OCI-LY1 (cell line): ENCODE results near the gene HSPD1.

Experiments used
- H2AFZ ChIP-seq: fragments of 200-600 bp; sonication (generic), shearing (Covaris generic); 2 replicates; pipeline ENCODE4 v1.6.0; 2014; ENCODE audit warnings: antibody characterized with exemption, mild to moderate bottlenecking, low read length
- H3F3A ChIP-seq: fragments of 200-600 bp; sonication (generic), shearing (Covaris generic); 2 replicates; pipeline ENCODE4 v1.6.0; 2014; ENCODE audit warnings: mild to moderate bottlenecking, antibody characterized with exemption, low read length, moderate library complexity; ENCODE audit not compliant: insufficient read depth
- H3K27ac ChIP-seq: fragments of 200-600 bp; sonication (generic); 2 replicates; pipeline ENCODE4 v1.5.1; 2014; ENCODE audit warnings: low read length, mixed run types, mild to moderate bottlenecking, low read depth; ENCODE audit not compliant: poor library complexity, severe bottlenecking
- H3K27me3 ChIP-seq: fragments of 200-600 bp; sonication (generic); 2 replicates; pipeline ENCODE4 v1.6.0; 2014; ENCODE audit warnings: antibody characterized with exemption, mild to moderate bottlenecking, low read length, moderate library complexity; ENCODE audit not compliant: insufficient read depth
- H3K36me3 ChIP-seq: fragments of 200-600 bp; sonication (generic); 2 replicates; pipeline ENCODE4 v1.6.1; 2014; ENCODE audit warnings: mild to moderate bottlenecking, antibody characterized with exemption, low read length, moderate library complexity, mixed read lengths; ENCODE audit not compliant: insufficient read depth
- H3K4me1 ChIP-seq: fragments of 200-600 bp; sonication (generic); 2 replicates; pipeline ENCODE4 v1.5.1; 2014; ENCODE audit warnings: mild to moderate bottlenecking, low read length, moderate library complexity; ENCODE audit not compliant: insufficient read depth, severe bottlenecking
- H3K4me2 ChIP-seq: fragments of 200-600 bp; sonication (generic), shearing (Covaris generic); 2 replicates; pipeline ENCODE4 v1.6.1; 2014; ENCODE audit warnings: low read length
- H3K4me3 ChIP-seq: fragments of 200-600 bp; sonication (generic); 2 replicates; pipeline ENCODE4 v1.5.1; 2014; ENCODE audit warnings: low read length, low read depth, mild to moderate bottlenecking, mixed read lengths; ENCODE audit not compliant: poor library complexity, severe bottlenecking
- H3K79me2 ChIP-seq: fragments of 200-600 bp; shearing (Covaris generic); 2 replicates; pipeline ENCODE4 v1.6.1; 2016; ENCODE audit warnings: mixed run types, low read length, mixed read lengths; ENCODE audit not compliant: insufficient read depth
- H3K9ac ChIP-seq: fragments of 200-600 bp; sonication (generic), shearing (Covaris generic); 2 replicates; pipeline ENCODE4 v1.6.1; 2014; ENCODE audit warnings: mild to moderate bottlenecking, low read length, mixed read lengths
- H3K9me2 ChIP-seq: fragments of 200-600 bp; sonication (generic), shearing (Covaris generic); 2 replicates; pipeline ENCODE4 v1.6.1; 2014; ENCODE audit warnings: low read depth, mild to moderate bottlenecking, low read length, mixed read lengths
- H3K9me3 ChIP-seq: fragments of 200-600 bp; shearing (Covaris generic); 2 replicates; pipeline ENCODE4 v1.6.1; 2014; ENCODE audit warnings: low read length, mixed read lengths
- H4K20me1 ChIP-seq: fragments of 200-600 bp; sonication (generic), shearing (Covaris generic); 2 replicates; pipeline ENCODE4 v1.6.0; 2016; ENCODE audit warnings: mild to moderate bottlenecking, low read length; ENCODE audit not compliant: insufficient read depth
- CTCF ChIP-seq: fragments of 200-600 bp; sonication (generic), shearing (Covaris generic); IDR thresholded peaks from 2 replicates; pipeline ENCODE4 v1.5.1; 2017; ENCODE audit warnings: mild to moderate bottlenecking, antibody characterized with exemption, low read length, moderate library complexity, mixed read lengths
- EZH2 ChIP-seq: fragments of 200-600 bp; sonication (generic), shearing (Covaris generic); IDR thresholded peaks from 2 replicates; pipeline ENCODE4 v1.8.0; 2017; ENCODE audit warnings: borderline replicate concordance, mixed run types, mild to moderate bottlenecking, antibody characterized with exemption, low read length, moderate library complexity, mixed read lengths

The HSPD1 gene

GRCh38 chr2:197517150-197517549, 17.5 kb upstream of the HSPD1 start:
- Histone ChIP-seq H3F3A (no peaks in the 10 kb centered on the region), H3K9ac (peak overlapping the region; percentile 84), H3K4me3 (peak overlapping the region; percentile 84), H4K20me1 (no peaks in the 10 kb centered on the region), H3K27me3 (no peaks in the 10 kb centered on the region), H3K4me1 (peaks cover 31% of the 10 kb centered on the region), H3K4me2 (peak overlapping the region; percentile 82), H3K27ac (peak overlapping the region; percentile 91), H3K9me3 (no peaks in the 10 kb centered on the region), H3K79me2 (peaks cover 60% of the 10 kb centered on the region), H3K9me2 (no peaks in the 10 kb centered on the region), H2AFZ (no peak overlapping the region), H3K36me3 (peaks cover 10% of the 10 kb centered on the region)
- no peak for TF ChIP-seq CTCF
- no peak for TF ChIP-seq EZH2

- H3K4me1 ChIP-seq = peaks cover 31% of the 10 kb centered on the region
- peak overlapping the region; percentile 84 for H3K9ac ChIP-seq
- peaks cover 10% of the 10 kb centered on the region for H3K36me3 ChIP-seq
- H3K4me2 ChIP-seq = peak overlapping the region; percentile 82
- H3K4me3 ChIP-seq = peak overlapping the region; percentile 84
- no peaks in the 10 kb centered on the region for H3K9me3 ChIP-seq
- H3K27ac ChIP-seq = peak overlapping the region; percentile 91
- no peaks in the 10 kb centered on the region for H3K9me2 ChIP-seq
- H4K20me1 ChIP-seq = no peaks in the 10 kb centered on the region
- H2AFZ ChIP-seq = no peak overlapping the region
- TF ChIP-seq CTCF = no peak
- TF ChIP-seq EZH2 = no peak
- no peaks in the 10 kb centered on the region for H3F3A ChIP-seq
- H3K79me2 ChIP-seq = peaks cover 54% of the 10 kb centered on the region
- H3K27me3 ChIP-seq = no peaks in the 10 kb centered on the region
Observed at GRCh38 chr2:197516393-197516761, 16.7 kb upstream of the HSPD1 start.

GRCh38 chr2:197515739-197516392, 16.2 kb upstream of the HSPD1 start, which contains the start of gene MOB4:
TSS of gene MOB4 (plus strand) at chr2:197516066. CDS start at chr2:197516087, 21 bp downstream.
- peaks cover 8% of the 10 kb centered on the region for H3K36me3 ChIP-seq
- no peaks in the 10 kb centered on the region for H3K27me3 ChIP-seq
- peaks cover 31% of the 10 kb centered on the region for H3K4me1 ChIP-seq
- 0 out of 2 replicates have a peak within 1 kb of the TSS, but pooled peaks have one; percentile 4 for H2AFZ ChIP-seq
- peak within 1 kb of the TSS; percentile 84 for H3K4me3 ChIP-seq
- no peaks in the 10 kb centered on the region for H3K9me2 ChIP-seq
- H3K27ac ChIP-seq = peak within 1 kb of the TSS; percentile 91
- H3K9me3 ChIP-seq = no peaks in the 10 kb centered on the region
- H3K9ac ChIP-seq = peak within 1 kb of the TSS; percentile 84
- no peaks in the 10 kb centered on the region for H4K20me1 ChIP-seq
- no peaks in the 10 kb centered on the region for H3F3A ChIP-seq
- H3K79me2 ChIP-seq = peaks cover 51% of the 10 kb centered on the region
- H3K4me2 ChIP-seq = peak within 1 kb of the TSS; percentile 84
- no peak for TF ChIP-seq EZH2
- TF ChIP-seq CTCF = no peak
